HL-60/S4 treated with phorbol 12-myristate 13-acetate at 8.2 ng/mL for 4 days and 3 days (cell line): ENCODE data around the gene CELF4.

Experiments
- in situ Hi-C: fragments of 300-500 bp; cut with MboI; formaldehyde crosslinking; loops from 2 replicates; pipeline ENCODE4 v1.15.0; 2022; ENCODE audit warnings: low sequenced_read_pairs

The CELF4 gene

GRCh38 chr18:37246779-37247340 is 318.7 kb downstream of the CELF4 start:
- in situ Hi-C loops: no loop called here

- in situ Hi-C loops: no loop called here
Observed at GRCh38 chr18:37244618-37245017, 321.0 kb downstream of the CELF4 start.

GRCh38 chr18:37243741-37244140 is 321.9 kb downstream of the CELF4 start:
- in situ Hi-C loops: no loop called here

DNA sequence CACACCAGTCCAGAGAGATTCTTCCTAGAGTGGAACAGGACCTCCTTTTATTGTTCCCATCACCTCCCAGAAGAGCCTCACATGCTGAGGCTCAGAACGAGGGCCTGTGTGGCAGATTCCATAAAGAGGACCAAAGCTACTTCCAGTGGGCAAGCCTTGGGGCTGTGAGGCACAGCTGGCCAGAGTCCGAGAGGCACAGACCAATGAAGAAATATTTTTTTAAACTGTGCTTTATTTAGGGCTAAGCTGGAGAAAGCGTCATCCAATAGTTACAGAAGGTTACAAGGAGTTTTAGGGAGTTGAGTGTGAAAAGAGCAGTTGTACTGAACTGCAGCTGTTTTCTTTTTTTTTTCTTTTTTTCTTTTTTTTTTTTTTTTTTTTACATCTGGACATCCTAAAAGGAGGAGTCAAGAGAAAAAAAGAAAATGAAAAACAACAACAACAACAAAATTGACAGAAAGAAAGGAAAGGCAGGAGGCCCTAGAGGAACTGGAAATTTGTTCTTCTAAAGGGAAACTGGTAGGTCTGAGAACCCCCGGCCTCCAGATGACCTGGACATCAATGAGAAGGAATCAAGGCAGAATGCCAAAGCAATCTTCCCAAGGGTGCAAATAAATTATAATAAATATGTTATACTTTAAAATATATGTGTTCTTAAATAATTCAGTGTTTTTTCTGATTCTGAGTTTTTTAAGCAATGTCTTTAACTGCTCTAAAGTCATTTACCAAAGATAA is 322.6 kb downstream of the CELF4 start:
- in situ Hi-C loops: no loop called here

DNA sequence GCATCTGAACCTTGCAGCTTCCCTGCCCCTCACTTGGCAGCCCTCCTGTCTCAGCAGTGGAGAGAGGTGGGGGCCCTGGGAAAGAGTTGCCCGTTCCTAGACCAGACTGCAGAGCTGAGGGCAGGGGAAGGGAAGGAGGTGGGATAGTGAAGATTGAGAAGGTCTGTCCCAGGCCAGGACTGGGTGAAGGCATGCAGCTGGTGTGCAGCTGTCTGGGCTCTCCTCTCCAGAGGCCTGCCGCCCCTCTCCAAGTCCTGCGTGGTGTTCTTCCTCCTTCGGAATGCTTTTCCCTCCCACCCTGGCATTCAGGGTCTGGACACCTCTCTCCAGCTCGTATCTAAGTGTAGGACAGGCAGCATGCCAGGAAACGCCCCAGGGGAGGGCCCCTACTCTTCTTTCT is 323.5 kb downstream of the CELF4 start:
- in situ Hi-C loops: no loop called here

- in situ Hi-C loops: no loop called here
Observed at GRCh38 chr18:37238282-37239108, 327.1 kb downstream of the CELF4 start.

DNA sequence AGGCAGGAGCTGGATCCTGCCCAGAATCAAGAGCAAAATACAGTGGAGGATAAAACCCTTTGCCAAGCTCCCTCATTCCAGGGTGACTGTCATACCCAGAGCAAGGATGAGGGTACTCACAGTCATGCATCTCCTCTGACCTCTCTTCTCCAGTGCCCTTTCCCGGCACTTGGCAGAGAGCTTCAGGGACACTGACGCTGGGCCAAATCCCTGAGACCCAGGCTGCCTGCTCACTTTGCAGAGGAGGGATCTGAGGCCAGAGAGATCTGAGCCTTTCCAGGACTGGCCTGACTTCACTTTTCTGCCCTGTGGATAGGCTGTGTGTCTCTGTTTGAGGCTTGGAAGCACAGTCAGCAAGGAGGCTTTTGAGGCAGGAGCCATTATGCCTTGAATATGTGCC is 330.0 kb downstream of the CELF4 start:
- in situ Hi-C loops: no loop called here

DNA sequence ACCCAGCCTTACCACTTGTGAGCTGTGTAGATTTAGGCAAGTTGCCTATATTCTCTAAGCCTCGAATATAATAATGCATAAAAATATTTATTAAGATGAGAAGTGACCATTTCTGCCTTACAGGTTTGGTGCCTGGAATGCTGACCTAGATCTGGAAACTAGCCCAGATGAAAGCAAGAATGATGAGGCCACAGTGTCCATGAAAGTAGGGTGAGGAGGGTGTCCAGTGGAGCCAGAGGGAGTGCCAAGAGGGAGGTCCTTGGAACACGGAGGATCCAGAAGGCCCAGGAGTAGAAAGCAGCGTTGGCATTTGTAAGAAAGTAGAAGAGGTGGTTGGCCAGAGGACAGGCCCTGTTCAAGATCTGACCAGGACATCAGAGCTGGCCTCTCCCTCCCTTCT is 334.3 kb downstream of the CELF4 start:
- in situ Hi-C loops: no loop called here

- in situ Hi-C loops: no loop called here
Observed at GRCh38 chr18:37230768-37231167, 334.8 kb downstream of the CELF4 start.

- in situ Hi-C loops: no loop called here
Observed at GRCh38 chr18:37225279-37225678, 340.3 kb downstream of the CELF4 start.

DNA sequence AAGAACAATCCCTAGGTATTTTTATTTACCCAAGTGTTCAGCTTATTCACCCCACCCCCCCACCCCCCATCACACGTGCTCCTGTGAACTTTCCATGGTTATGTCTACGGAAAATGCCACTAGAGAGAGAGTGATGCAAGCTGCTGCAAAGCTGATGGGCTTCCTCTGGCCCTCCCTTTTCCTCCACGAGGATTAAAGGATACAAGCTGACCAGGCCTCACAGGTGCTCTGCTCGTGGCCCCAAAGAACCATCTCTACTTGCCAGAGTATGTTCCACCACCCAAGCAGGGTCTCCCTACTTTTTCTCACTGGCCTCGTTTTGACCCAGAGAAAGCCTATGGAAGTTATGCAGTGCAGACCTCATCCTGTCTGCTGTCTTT is 342.6 kb downstream of the CELF4 start:
- in situ Hi-C loops: no loop called here

DNA sequence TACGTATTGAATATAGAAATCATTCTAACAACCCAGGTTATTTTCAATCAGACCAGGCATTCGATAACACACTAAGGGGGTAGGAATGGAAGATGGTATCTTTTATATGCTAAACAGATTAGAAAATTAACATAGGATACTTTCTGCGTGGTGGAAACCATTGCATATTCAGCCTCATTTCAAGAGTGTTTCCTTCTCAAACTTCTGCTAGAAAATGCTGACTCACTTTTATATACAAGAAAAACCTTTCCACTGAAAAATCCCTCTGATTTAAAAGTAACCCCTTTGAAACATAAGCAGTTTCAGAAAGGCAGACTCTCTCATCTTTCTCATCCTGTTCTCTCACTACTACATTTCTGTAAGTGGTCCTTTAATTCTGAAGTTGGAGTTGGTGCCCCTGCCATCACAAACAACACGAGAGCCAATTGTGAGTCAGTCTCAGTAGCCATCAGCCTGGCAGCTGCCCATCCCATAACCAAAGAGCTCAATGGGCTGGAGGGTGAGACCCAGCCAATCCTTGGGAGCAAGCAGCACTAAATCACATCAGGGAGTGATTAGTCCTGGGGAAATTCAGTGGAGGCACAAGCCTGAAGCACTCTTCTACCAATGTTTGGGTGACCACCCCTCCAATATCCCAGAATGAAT is 343.1 kb downstream of the CELF4 start:
- in situ Hi-C loops: no loop called here

- in situ Hi-C loops: no loop called here
Observed at GRCh38 chr18:37219257-37219656, 346.3 kb downstream of the CELF4 start.

DNA sequence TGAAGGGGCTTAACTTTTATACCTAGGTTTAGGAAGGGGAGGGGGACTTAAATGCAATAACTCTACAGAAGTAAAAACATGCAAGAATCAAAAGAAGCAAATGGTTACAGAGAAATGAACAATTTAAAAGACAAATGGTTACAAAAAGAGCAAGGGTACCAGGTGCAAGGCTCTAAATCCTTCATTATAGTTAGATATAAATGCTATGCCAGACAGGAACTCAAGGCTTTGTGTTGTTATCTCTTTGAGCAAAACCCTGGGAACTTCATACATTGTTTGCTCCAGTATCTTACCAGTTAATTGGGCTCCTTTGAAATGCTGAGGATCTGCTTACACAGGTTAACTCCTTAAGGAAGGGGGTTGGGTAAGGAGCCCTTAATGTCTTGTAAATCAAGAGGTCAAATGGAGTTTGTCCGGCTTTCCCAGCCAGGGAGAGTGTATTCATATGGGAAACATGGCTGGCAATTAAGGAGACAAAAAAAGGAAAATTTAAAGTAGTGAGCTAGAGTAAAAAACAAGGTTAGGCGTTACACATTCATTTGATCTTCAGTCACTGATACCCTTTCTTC is 347.5 kb downstream of the CELF4 start:
- in situ Hi-C loops: no loop called here

- in situ Hi-C loops: no loop called here
Observed at GRCh38 chr18:37210781-37211180, 354.8 kb downstream of the CELF4 start.

DNA sequence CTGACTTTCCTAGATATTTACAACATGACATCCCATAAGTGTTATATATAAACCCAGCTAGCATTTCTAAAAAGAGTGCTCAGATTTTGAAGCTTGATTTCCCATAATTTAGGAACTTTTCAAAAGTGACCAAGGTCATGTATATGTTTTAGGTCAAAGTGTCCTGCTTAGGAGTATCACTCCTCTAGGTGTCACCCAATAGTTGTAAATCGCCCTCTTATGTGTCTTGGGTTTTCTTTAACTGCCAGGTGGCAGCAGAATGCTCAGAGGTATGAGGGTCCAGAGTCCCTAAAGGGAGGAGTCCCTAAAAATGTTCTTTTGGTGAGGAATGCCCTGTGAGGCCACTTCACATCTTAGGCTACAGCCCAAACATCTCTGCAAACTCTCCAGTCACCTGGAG is 358.3 kb downstream of the CELF4 start:
- in situ Hi-C loops: no loop called here

- in situ Hi-C loops: no loop called here
Observed at GRCh38 chr18:37199741-37200140, 365.9 kb downstream of the CELF4 start.
